Trophoblast cell (in vitro differentiated cells and primary cell): ENCODE measurements around the gene CPNE7.
A peak's percentile ranks its signal among the peaks of the same experiment; 100 is the strongest.

Source experiments
- DNase-seq, 2 donors: peaks; one replicate each; pipeline ENCODE4 v3.0.0-alpha.2; 2016
- H2AFZ ChIP-seq: 2 replicates; pipeline ENCODE4 v1.6.1; 2013; ENCODE audit warnings: low read length, moderate library complexity, mild to moderate bottlenecking; ENCODE audit not compliant: insufficient read depth, poor library complexity
- H2AK5ac ChIP-seq: 2 replicates; pipeline ENCODE4 v1.6.1; 2013; ENCODE audit warnings: mild to moderate bottlenecking, low read length
- H2BK120ac ChIP-seq: 2 replicates; pipeline ENCODE4 v1.6.1; 2013; ENCODE audit warnings: low read length, mild to moderate bottlenecking, moderate library complexity; ENCODE audit not compliant: insufficient read depth, poor library complexity
- H2BK12ac ChIP-seq: 2 replicates; pipeline ENCODE4 v1.6.1; 2013; ENCODE audit warnings: mild to moderate bottlenecking, low read length, moderate library complexity
- H2BK5ac ChIP-seq: 2 replicates; pipeline ENCODE4 v1.6.1; 2013; ENCODE audit warnings: low read length, low read depth, moderate library complexity, mild to moderate bottlenecking; ENCODE audit not compliant: poor library complexity
- H3K14ac ChIP-seq: 2 replicates; pipeline ENCODE4 v1.6.1; 2013; ENCODE audit warnings: mild to moderate bottlenecking, low read length
- H3K18ac ChIP-seq: 2 replicates; pipeline ENCODE4 v1.6.1; 2013; ENCODE audit warnings: mild to moderate bottlenecking, low read length
- H3K23ac ChIP-seq: 2 replicates; pipeline ENCODE4 v1.6.1; 2013; ENCODE audit warnings: low read length
- H3K27ac ChIP-seq: 2 replicates; pipeline ENCODE4 v1.5.1; 2013; ENCODE audit warnings: low read depth, mild to moderate bottlenecking, inconsistent platforms, low read length, moderate library complexity
- H3K27me3 ChIP-seq: 2 replicates; pipeline ENCODE4 v1.6.1; 2013; ENCODE audit warnings: inconsistent platforms, mild to moderate bottlenecking, low read length, moderate library complexity; ENCODE audit not compliant: insufficient read depth
- H3K36me3 ChIP-seq, 2 experiments: 1 replicate in 1 of 2; 2 replicates in 1 of 2; pipeline ENCODE4 v1.6.1; 2013; ENCODE audit warnings: low read length in 2 of 2, mild to moderate bottlenecking in 2 of 2, moderate library complexity in 1 of 2; ENCODE audit not compliant: insufficient read depth in 2 of 2, control insufficient read depth in 1 of 2
- H3K4ac ChIP-seq: 2 replicates; pipeline ENCODE4 v1.6.1; 2013; ENCODE audit warnings: low read depth, mild to moderate bottlenecking, low read length, moderate library complexity
- H3K4me1 ChIP-seq, 2 experiments: 1 replicate in 1 of 2; 2 replicates in 1 of 2; pipeline ENCODE4 v1.6.1; 2013; ENCODE audit warnings: low read length in 2 of 2, mild to moderate bottlenecking in 2 of 2, moderate library complexity in 1 of 2; ENCODE audit not compliant: insufficient read depth in 2 of 2, control insufficient read depth in 1 of 2
- H3K4me2 ChIP-seq: 2 replicates; pipeline ENCODE4 v1.6.1; 2013; ENCODE audit warnings: inconsistent platforms, mild to moderate bottlenecking, low read length, moderate library complexity
- H3K4me3 ChIP-seq: 2 replicates; pipeline ENCODE4 v1.5.1; 2013; ENCODE audit warnings: mild to moderate bottlenecking, low read depth, low read length, inconsistent platforms
- H3K79me1 ChIP-seq: one replicate; pipeline ENCODE4 v1.6.1; 2013; ENCODE audit warnings: low read length
- H3K79me2 ChIP-seq: 2 replicates; pipeline ENCODE4 v1.6.1; 2013; ENCODE audit warnings: low read length, mild to moderate bottlenecking; ENCODE audit not compliant: control insufficient read depth, insufficient read depth, poor library complexity
- H3K9ac ChIP-seq: 2 replicates; pipeline ENCODE4 v1.6.1; 2013; ENCODE audit warnings: mild to moderate bottlenecking, low read length
- H3K9me3 ChIP-seq: 2 replicates; pipeline ENCODE4 v1.6.1; 2013; ENCODE audit warnings: low read depth, mild to moderate bottlenecking, control low read depth, inconsistent platforms, low read length; ENCODE audit not compliant: insufficient read depth
- H4K12ac ChIP-seq: 2 replicates; pipeline ENCODE4 v1.6.1; 2013; ENCODE audit warnings: low read depth, mild to moderate bottlenecking, low read length, moderate library complexity
- H4K8ac ChIP-seq: 2 replicates; pipeline ENCODE4 v1.6.1; 2013; ENCODE audit warnings: low read depth, mild to moderate bottlenecking, low read length, moderate library complexity
- H4K91ac ChIP-seq: one replicate; pipeline ENCODE4 v1.6.1; 2013; ENCODE audit warnings: low read depth, mild to moderate bottlenecking, low read length, moderate library complexity
- WGBS: extraction: QIAGEN DNeasy Blood & Tissue Kit; methylation state at CpG from one replicate; pipeline ENCODE4 v1.1.7; 2013; ENCODE audit warnings: missing lambda C conversion rate; ENCODE audit not compliant: insufficient read length, insufficient coverage; ENCODE audit errors: extremely low coverage; 5-methylcytosine and 5-hydroxymethylcytosine counted together

CPNE7 gene

GRCh38 chr16:89582614-89583196 lies 7.1 kb downstream of the CPNE7 start:
- H2BK12ac ChIP-seq: peak overlapping the region; percentile 26
- H3K9me3 ChIP-seq: peaks cover 10% of the 10 kb centered on the region
- no CpG with 5 or more reads among the region's 19 CpGs for WGBS
- no peak overlapping the region for H2AK5ac ChIP-seq
- no peak overlapping the region for H2BK5ac ChIP-seq
- no peaks in the 10 kb centered on the region for H3K79me2 ChIP-seq
- H3K27me3 ChIP-seq: no peaks in the 10 kb centered on the region
- no peak overlapping the region for H3K4ac ChIP-seq
- no peak overlapping the region for H3K4me2 ChIP-seq
- H3K4me1 ChIP-seq: peaks cover 15 to 17% of the 10 kb centered on the region in 2 experiments
- no peak overlapping the region for H2AFZ ChIP-seq
- DNase-seq: no peak
- no peak overlapping the region for H3K9ac ChIP-seq
- H3K23ac ChIP-seq: no peak overlapping the region
- peak overlapping the region; percentile 34 for H2BK120ac ChIP-seq
- H3K79me1 ChIP-seq: peaks cover 3% of the 10 kb centered on the region
- no peak overlapping the region for H4K8ac ChIP-seq
- H3K18ac ChIP-seq: no peak overlapping the region
- H3K4me3 ChIP-seq: no peak overlapping the region
- peak overlapping the region; percentile 0 for H3K14ac ChIP-seq
- no peak overlapping the region for H4K12ac ChIP-seq
- no peak overlapping the region for H3K27ac ChIP-seq
- H3K36me3 ChIP-seq: no peaks in the 10 kb centered on the region
- peak overlapping the region; percentile 11 for H4K91ac ChIP-seq

GRCh38 chr16:89583197-89583894 lies 7.8 kb downstream of the CPNE7 start:
- Histone ChIP-seq H4K12ac (no peak overlapping the region), H3K9ac (no peak overlapping the region), H3K18ac (no peak overlapping the region), H2BK12ac (no peak overlapping the region), H4K91ac (no peak overlapping the region), H3K36me3 (no peaks in the 10 kb centered on the region), H3K9me3 (peaks cover 10% of the 10 kb centered on the region), H2AK5ac (no peak overlapping the region), H3K79me2 (no peaks in the 10 kb centered on the region), H3K14ac (no peak overlapping the region), H3K4me2 (no peak overlapping the region), H3K23ac (no peak overlapping the region), H3K27ac (no peak overlapping the region), H2BK5ac (no peak overlapping the region), H3K4ac (no peak overlapping the region), H3K27me3 (no peaks in the 10 kb centered on the region), H2BK120ac (no peak overlapping the region), H3K79me1 (peaks cover 3% of the 10 kb centered on the region), H3K4me3 (no peak overlapping the region), H3K4me1 (peaks cover 15 to 17% of the 10 kb centered on the region in 2 experiments), H2AFZ (no peak overlapping the region), H4K8ac (no peak overlapping the region)
- no CpG with 5 or more reads among the region's 36 CpGs for WGBS
- no peak for DNase-seq

- whole genome bisulfite sequencing: no CpG with 5 or more reads among the region's 49 CpGs
- H3K27ac ChIP-seq: no peak overlapping the region
- no peak overlapping the region for H2AK5ac ChIP-seq
- no peaks in the 10 kb centered on the region for H3K79me2 ChIP-seq
- no peak for DNase-seq
- peaks cover 15 to 17% of the 10 kb centered on the region in 2 experiments for H3K4me1 ChIP-seq
- H3K36me3 ChIP-seq: no peaks in the 10 kb centered on the region
- no peak overlapping the region for H3K4me2 ChIP-seq
- no peak overlapping the region for H3K4ac ChIP-seq
- no peak overlapping the region for H4K8ac ChIP-seq
- H2BK5ac ChIP-seq: no peak overlapping the region
- H3K4me3 ChIP-seq: no peak overlapping the region
- no peak overlapping the region for H3K23ac ChIP-seq
- H3K79me1 ChIP-seq: peaks cover 3% of the 10 kb centered on the region
- H3K9me3 ChIP-seq: peaks cover 12% of the 10 kb centered on the region
- H3K9ac ChIP-seq: no peak overlapping the region
- H2BK12ac ChIP-seq: no peak overlapping the region
- no peak overlapping the region for H3K18ac ChIP-seq
- H4K91ac ChIP-seq: no peak overlapping the region
- H2BK120ac ChIP-seq: no peak overlapping the region
- H2AFZ ChIP-seq: no peak overlapping the region
- no peaks in the 10 kb centered on the region for H3K27me3 ChIP-seq
- H3K14ac ChIP-seq: no peak overlapping the region
- no peak overlapping the region for H4K12ac ChIP-seq
These were observed 8.5 kb downstream of the CPNE7 start for GRCh38 chr16:89583895-89584644.

- H3K36me3 ChIP-seq: no peaks in the 10 kb centered on the region
- no peak overlapping the region for H2AK5ac ChIP-seq
- no peaks in the 10 kb centered on the region for H3K27me3 ChIP-seq
- no peaks in the 10 kb centered on the region for H3K79me2 ChIP-seq
- H3K4me3 ChIP-seq: no peak overlapping the region
- no peak overlapping the region for H2BK120ac ChIP-seq
- peaks cover 3% of the 10 kb centered on the region for H3K79me1 ChIP-seq
- WGBS: no CpG with 5 or more reads among the region's 25 CpGs
- H3K27ac ChIP-seq: no peak overlapping the region
- DNase-seq: no peak
- H3K4me1 ChIP-seq: peaks cover 15 to 17% of the 10 kb centered on the region in 2 experiments
- no peak overlapping the region for H4K91ac ChIP-seq
- H2AFZ ChIP-seq: no peak overlapping the region
- no peak overlapping the region for H3K18ac ChIP-seq
- H3K9ac ChIP-seq: no peak overlapping the region
- peaks cover 12% of the 10 kb centered on the region for H3K9me3 ChIP-seq
- H3K23ac ChIP-seq: no peak overlapping the region
- no peak overlapping the region for H2BK5ac ChIP-seq
- H4K12ac ChIP-seq: no peak overlapping the region
- H3K4me2 ChIP-seq: no peak overlapping the region
- no peak overlapping the region for H2BK12ac ChIP-seq
- no peak overlapping the region for H3K14ac ChIP-seq
- no peak overlapping the region for H4K8ac ChIP-seq
- H3K4ac ChIP-seq: no peak overlapping the region
These were observed 9.4 kb downstream of the CPNE7 start for GRCh38 chr16:89584768-89585549.
